ENCODE measurements around the gene MCCD1. TPM values are rescaled to one million over a fixed set of nuclear protein-coding genes. Genes with fewer than 3 reads are reported as not detected.
A peak's percentile ranks its signal among the peaks of the same experiment; 100 is the strongest.

Gene MCCD1
- total and polyA plus RNA-seq, 2 of the 13 experiments (the other 11 are each of a cell fraction or from before 2014, with no cell fraction given), result 0.15 TPM; not detected in 1

DNA sequence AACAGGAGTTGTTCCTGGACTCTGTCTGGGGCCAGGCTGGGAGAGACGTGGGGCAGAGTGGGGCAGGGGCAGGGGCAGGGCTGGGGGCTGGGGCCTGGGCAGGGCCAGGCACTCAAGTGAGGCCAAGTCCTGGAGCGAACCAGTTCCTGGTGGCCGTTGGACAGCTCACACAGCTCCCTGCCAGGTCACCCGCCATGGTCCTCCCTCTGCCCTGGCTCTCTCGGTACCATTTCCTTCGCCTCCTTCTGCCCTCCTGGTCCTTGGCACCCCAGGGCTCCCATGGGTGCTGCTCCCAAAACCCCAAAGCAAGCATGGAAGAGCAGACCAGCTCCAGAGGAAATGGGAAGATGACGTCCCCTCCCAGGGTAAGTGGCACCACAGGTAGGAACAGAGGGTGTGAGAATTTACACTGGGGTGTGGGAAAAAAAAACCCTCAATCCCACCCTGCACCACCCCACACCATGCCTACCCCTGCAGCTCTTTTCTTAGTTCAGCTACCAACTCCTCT lies at the start of gene MCCD1 (continued):
- TF ChIP-seq SNAPC2 (CRISPR knock-in tag; IDR thresholded peaks at IDR 0.05) (peak; percentile 41; the same call in 1 of the 2 replicates), SPEN (CRISPR knock-in tag; IDR thresholded peaks at IDR 0.05; ENCODE audit: low read depth) (peak; percentile 16; the same call in 1 of the 2 replicates), PRMT3 (CRISPR knock-in tag; IDR thresholded peaks at IDR 0.05; ENCODE audit: borderline replicate concordance, low read depth) (no peak), ZNF232 (CRISPR knock-in tag; IDR thresholded peaks at IDR 0.05; ENCODE audit: borderline replicate concordance) (no peak), ZNF382 (CRISPR knock-in tag; IDR thresholded peaks at IDR 0.05; ENCODE audit: borderline replicate concordance) (no peak), AGO2 (optimal IDR thresholded peaks at IDR 0.05; ENCODE audit: low read depth, low read length) (no peak), ZNF543 (CRISPR knock-in tag; IDR thresholded peaks at IDR 0.05) (no peak), ZNF460 (CRISPR knock-in tag; IDR thresholded peaks at IDR 0.05; ENCODE audit: borderline replicate concordance) (no peak), ONECUT2 (CRISPR knock-in tag; IDR thresholded peaks at IDR 0.05) (no peak), SIN3B (IDR thresholded peaks at IDR 0.05; ENCODE audit: low read length) (no peak), PRPF4 (IDR thresholded peaks at IDR 0.05; ENCODE audit: low read depth, low read length, poor library complexity, severe bottlenecking) (no peak), ATM (IDR thresholded peaks at IDR 0.05; ENCODE audit: borderline replicate concordance) (no peak), CBX2 (IDR thresholded peaks at IDR 0.05; ENCODE audit: low read depth, low read length) (no peak), CBX2 (CRISPR knock-in tag; IDR thresholded peaks at IDR 0.05; ENCODE audit: low read depth) (no peak), ZNF30 (CRISPR knock-in tag; IDR thresholded peaks at IDR 0.05) (no peak), AHR (CRISPR knock-in tag; IDR thresholded peaks at IDR 0.05) (no peak), RFX5 (IDR thresholded peaks at IDR 0.05; ENCODE audit: low read depth, low read length) (no peak), ZNF674 (CRISPR knock-in tag; IDR thresholded peaks at IDR 0.05; ENCODE audit: low read depth) (no peak), ZNF550 (CRISPR knock-in tag; IDR thresholded peaks at IDR 0.05; ENCODE audit: borderline replicate concordance) (no peak)
- TF ChIP-seq, protein P1, sequence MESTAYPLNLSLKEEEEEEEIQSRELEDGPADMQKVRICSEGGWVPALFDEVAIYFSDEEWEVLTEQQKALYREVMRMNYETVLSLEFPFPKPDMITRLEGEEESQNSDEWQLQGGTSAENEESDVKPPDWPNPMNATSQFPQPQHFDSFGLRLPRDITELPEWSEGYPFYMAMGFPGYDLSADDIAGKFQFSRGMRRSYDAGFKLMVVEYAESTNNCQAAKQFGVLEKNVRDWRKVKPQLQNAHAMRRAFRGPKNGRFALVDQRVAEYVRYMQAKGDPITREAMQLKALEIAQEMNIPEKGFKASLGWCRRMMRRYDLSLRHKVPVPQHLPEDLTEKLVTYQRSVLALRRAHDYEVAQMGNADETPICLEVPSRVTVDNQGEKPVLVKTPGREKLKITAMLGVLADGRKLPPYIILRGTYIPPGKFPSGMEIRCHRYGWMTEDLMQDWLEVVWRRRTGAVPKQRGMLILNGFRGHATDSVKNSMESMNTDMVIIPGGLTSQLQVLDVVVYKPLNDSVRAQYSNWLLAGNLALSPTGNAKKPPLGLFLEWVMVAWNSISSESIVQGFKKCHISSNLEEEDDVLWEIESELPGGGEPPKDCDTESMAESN (CRISPR knock-in tag; conservative IDR thresholded peaks at IDR 0.05), result no peak
- TF ChIP-seq, protein P2, sequence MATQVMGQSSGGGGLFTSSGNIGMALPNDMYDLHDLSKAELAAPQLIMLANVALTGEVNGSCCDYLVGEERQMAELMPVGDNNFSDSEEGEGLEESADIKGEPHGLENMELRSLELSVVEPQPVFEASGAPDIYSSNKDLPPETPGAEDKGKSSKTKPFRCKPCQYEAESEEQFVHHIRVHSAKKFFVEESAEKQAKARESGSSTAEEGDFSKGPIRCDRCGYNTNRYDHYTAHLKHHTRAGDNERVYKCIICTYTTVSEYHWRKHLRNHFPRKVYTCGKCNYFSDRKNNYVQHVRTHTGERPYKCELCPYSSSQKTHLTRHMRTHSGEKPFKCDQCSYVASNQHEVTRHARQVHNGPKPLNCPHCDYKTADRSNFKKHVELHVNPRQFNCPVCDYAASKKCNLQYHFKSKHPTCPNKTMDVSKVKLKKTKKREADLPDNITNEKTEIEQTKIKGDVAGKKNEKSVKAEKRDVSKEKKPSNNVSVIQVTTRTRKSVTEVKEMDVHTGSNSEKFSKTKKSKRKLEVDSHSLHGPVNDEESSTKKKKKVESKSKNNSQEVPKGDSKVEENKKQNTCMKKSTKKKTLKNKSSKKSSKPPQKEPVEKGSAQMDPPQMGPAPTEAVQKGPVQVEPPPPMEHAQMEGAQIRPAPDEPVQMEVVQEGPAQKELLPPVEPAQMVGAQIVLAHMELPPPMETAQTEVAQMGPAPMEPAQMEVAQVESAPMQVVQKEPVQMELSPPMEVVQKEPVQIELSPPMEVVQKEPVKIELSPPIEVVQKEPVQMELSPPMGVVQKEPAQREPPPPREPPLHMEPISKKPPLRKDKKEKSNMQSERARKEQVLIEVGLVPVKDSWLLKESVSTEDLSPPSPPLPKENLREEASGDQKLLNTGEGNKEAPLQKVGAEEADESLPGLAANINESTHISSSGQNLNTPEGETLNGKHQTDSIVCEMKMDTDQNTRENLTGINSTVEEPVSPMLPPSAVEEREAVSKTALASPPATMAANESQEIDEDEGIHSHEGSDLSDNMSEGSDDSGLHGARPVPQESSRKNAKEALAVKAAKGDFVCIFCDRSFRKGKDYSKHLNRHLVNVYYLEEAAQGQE (IDR thresholded peaks at IDR 0.05; ENCODE audit: borderline replicate concordance in 1 of 2, low read depth in 1 of 2, low read length in 2 of 2), result no peak; a peak in 1 of 4 replicates
- TF ChIP-seq, protein P3, sequence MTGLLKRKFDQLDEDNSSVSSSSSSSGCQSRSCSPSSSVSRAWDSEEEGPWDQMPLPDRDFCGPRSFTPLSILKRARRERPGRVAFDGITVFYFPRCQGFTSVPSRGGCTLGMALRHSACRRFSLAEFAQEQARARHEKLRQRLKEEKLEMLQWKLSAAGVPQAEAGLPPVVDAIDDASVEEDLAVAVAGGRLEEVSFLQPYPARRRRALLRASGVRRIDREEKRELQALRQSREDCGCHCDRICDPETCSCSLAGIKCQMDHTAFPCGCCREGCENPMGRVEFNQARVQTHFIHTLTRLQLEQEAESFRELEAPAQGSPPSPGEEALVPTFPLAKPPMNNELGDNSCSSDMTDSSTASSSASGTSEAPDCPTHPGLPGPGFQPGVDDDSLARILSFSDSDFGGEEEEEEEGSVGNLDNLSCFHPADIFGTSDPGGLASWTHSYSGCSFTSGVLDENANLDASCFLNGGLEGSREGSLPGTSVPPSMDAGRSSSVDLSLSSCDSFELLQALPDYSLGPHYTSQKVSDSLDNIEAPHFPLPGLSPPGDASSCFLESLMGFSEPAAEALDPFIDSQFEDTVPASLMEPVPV (CRISPR knock-in tag; IDR thresholded peaks at IDR 0.05), result peak; percentile 22; the same call in 1 of the 2 replicates
- TF ChIP-seq, protein P4, sequence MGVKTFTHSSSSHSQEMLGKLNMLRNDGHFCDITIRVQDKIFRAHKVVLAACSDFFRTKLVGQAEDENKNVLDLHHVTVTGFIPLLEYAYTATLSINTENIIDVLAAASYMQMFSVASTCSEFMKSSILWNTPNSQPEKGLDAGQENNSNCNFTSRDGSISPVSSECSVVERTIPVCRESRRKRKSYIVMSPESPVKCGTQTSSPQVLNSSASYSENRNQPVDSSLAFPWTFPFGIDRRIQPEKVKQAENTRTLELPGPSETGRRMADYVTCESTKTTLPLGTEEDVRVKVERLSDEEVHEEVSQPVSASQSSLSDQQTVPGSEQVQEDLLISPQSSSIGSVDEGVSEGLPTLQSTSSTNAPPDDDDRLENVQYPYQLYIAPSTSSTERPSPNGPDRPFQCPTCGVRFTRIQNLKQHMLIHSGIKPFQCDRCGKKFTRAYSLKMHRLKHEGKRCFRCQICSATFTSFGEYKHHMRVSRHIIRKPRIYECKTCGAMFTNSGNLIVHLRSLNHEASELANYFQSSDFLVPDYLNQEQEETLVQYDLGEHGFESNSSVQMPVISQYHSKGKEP (CRISPR knock-in tag; IDR thresholded peaks at IDR 0.05), result no peak

Measured in HepG2 (cell line).